Hematopoietic multipotent progenitor cell (in vitro differentiated cells): Measurements from ENCODE around the gene SPIRE1. TPM values are rescaled to one million over a fixed set of nuclear protein-coding genes. Genes with fewer than 3 reads are reported as not detected.
"Not testable (repeated sequence)": the region's sequence is repeated elsewhere in the genome, so short reads cannot be mapped to it uniquely, and the experiment has no call there.

Source experiments
- DNase-seq, 3 donors: peaks; one replicate each; pipeline ENCODE4 v3.0.0-alpha.2; 2011 to 2015; ENCODE audit warnings: low read depth in 2 of 3, low spot score in 2 of 3
- total RNA-seq: library from RNA; depleted of rRNA; stranded (reverse); fragments of >200 nt; gene quantifications from one replicate; pipeline ENCODE4 v1.2.3, GENCODE V29; 2012

The SPIRE1 gene
- total RNA-seq, 1 donor: 7.0 TPM

- no peak for DNase-seq
These were observed 6.3 kb downstream of the SPIRE1 start for GRCh38 chr18:12651651-12652050.

- DNase-seq: no peak
These were observed 10.1 kb downstream of the SPIRE1 start for GRCh38 chr18:12647773-12648172.

- no peak for DNase-seq
These were observed 12.1 kb downstream of the SPIRE1 start for GRCh38 chr18:12645751-12646203.

- DNase-seq: no peak
These were observed 12.7 kb downstream of the SPIRE1 start for GRCh38 chr18:12645254-12645653.

- not testable (repeated sequence) for DNase-seq
These were observed 14.2 kb downstream of the SPIRE1 start for GRCh38 chr18:12643756-12644155.

- no peak for DNase-seq
These were observed 17.1 kb downstream of the SPIRE1 start for GRCh38 chr18:12640881-12641200.

- no peak for DNase-seq
These were observed 17.7 kb downstream of the SPIRE1 start for GRCh38 chr18:12639990-12640880.

- DNase-seq: no peak
These were observed 19.2 kb downstream of the SPIRE1 start for GRCh38 chr18:12638644-12639124.

- DNase-seq: no peak
These were observed 19.8 kb downstream of the SPIRE1 start for GRCh38 chr18:12637901-12638643.

GRCh38 chr18:12637393-12637792 is 20.5 kb downstream of the SPIRE1 start:
- DNase-seq: no peak

- no peak for DNase-seq
These were observed 26.0 kb downstream of the SPIRE1 start for GRCh38 chr18:12631831-12632477.

- DNase-seq: no peak
These were observed 27.8 kb downstream of the SPIRE1 start for GRCh38 chr18:12630136-12630535.

- DNase-seq: no peak
These were observed 28.9 kb downstream of the SPIRE1 start for GRCh38 chr18:12628706-12629702.

- DNase-seq: not testable (repeated sequence)
These were observed 30.7 kb downstream of the SPIRE1 start for GRCh38 chr18:12627199-12627598.

- no peak for DNase-seq
These were observed 32.7 kb downstream of the SPIRE1 start for GRCh38 chr18:12625241-12625640.

GRCh38 chr18:12621742-12622306 is 36.1 kb downstream of the SPIRE1 start:
- DNase-seq: no peak

- no peak for DNase-seq
These were observed 42.2 kb downstream of the SPIRE1 start for GRCh38 chr18:12615748-12616147.

GRCh38 chr18:12608301-12608700 is 49.6 kb downstream of the SPIRE1 start:
- DNase-seq: no peak

GRCh38 chr18:12606592-12607315 is 51.2 kb downstream of the SPIRE1 start:
- DNase-seq: peak in 2 of 3 donors; percentile 62 to 70
